Suprapubic skin (tissue), 4 donors: Measurements from ENCODE around the gene LAMTOR5.

Source experiments
- EP300 ChIP-seq: sonication (generic); formaldehyde crosslinking; IDR thresholded peaks from one replicate; pipeline ENCODE4 v1.6.1; 2017; ENCODE audit warnings: antibody characterized with exemption
- POLR2AphosphoS5 ChIP-seq, 3 donors: sonication (generic); formaldehyde crosslinking; IDR thresholded peaks; one replicate each; pipeline ENCODE4 v1.6.1; 2017; ENCODE audit warnings: antibody characterized with exemption in 3 of 3
- TF ChIP-seq, protein P1 (sequence below), 2 donors: fragments of 200-600 bp in 1 of 2; fragments of 450-650 bp in 1 of 2; sonication (generic) in 1 of 2; IDR thresholded peaks; one replicate each; pipeline ENCODE4 v1.5.1; 2016 to 2019; ENCODE audit warnings: antibody characterized with exemption in 2 of 2, mild to moderate bottlenecking in 1 of 2, moderate library complexity in 1 of 2

DNA sequence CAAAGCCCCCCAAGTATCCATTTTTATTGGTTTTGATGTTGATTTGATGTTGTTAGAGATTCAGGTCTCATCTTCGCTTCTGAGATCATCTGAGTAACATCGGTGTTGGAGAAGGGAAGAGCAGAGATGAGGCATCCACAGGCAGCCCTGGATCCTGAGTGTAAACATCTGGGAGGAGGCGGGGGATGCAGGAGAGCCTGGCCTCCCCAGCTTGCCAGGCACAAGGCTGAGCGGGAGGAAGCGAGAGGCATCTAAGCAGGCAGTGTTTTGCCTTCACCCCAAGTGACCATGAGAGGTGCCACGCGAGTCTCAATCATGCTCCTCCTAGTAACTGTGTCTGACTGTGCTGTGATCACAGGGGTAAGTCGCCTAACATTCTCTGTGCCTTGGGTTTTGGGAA is 43.4 kb upstream of the LAMTOR5 start, which contains the start of gene PROK1:
- no peak for TF ChIP-seq POLR2AphosphoS5 (IDR thresholded peaks at IDR 0.05)
- TF ChIP-seq EP300, result no peak
- TF ChIP-seq, protein P1, sequence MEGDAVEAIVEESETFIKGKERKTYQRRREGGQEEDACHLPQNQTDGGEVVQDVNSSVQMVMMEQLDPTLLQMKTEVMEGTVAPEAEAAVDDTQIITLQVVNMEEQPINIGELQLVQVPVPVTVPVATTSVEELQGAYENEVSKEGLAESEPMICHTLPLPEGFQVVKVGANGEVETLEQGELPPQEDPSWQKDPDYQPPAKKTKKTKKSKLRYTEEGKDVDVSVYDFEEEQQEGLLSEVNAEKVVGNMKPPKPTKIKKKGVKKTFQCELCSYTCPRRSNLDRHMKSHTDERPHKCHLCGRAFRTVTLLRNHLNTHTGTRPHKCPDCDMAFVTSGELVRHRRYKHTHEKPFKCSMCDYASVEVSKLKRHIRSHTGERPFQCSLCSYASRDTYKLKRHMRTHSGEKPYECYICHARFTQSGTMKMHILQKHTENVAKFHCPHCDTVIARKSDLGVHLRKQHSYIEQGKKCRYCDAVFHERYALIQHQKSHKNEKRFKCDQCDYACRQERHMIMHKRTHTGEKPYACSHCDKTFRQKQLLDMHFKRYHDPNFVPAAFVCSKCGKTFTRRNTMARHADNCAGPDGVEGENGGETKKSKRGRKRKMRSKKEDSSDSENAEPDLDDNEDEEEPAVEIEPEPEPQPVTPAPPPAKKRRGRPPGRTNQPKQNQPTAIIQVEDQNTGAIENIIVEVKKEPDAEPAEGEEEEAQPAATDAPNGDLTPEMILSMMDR (IDR thresholded peaks at IDR 0.05), result no peak
